ENCODE data around the gene NBAS. TPM values are rescaled to one million over a fixed set of nuclear protein-coding genes. Genes with fewer than 3 reads are reported as not detected.

Gene NBAS
- 60.2 TPM for total RNA-seq
- long read RNA-seq, full-length matches to known transcripts, result 2 of 10 reads
- long read RNA-seq, partial matches to known transcripts, result 6 of 10 reads
- long read RNA-seq, other reads (novel, unspliced or antisense), result 2 of 10 reads

- DNase-seq (ENCODE audit: missing footprints) (peak; percentile 88), ATAC-seq (peak; percentile 96)
- intact Hi-C loops (cut with DNase I), result no loop called here
Measured at GRCh38 chr2:15560988-15561573, at the start of gene NBAS. Gene NBAS, minus strand, starts transcription at chr2:15561334. Its CDS starts 30 bp downstream, at chr2:15561304.

GRCh38 chr2:15610430-15610952, 49.4 kb upstream of the NBAS start:
- intact Hi-C loops (cut with DNase I), result no loop called here
- no peak for DNase-seq (ENCODE audit: missing footprints)
- ATAC-seq, result no peak

GRCh38 chr2:15609341-15610042, 48.4 kb upstream of the NBAS start:
- no peak for ATAC-seq
- intact Hi-C loops (cut with DNase I), result no loop called here
- no peak for DNase-seq (ENCODE audit: missing footprints)

GRCh38 chr2:15608392-15608761, 47.2 kb upstream of the NBAS start:
- ATAC-seq (no peak), DNase-seq (ENCODE audit: missing footprints) (no peak)
- intact Hi-C loops (cut with DNase I), result no loop called here

GRCh38 chr2:15607709-15608391, 46.7 kb upstream of the NBAS start:
- intact Hi-C loops (cut with DNase I), result no loop called here
- no peak for ATAC-seq
- DNase-seq (ENCODE audit: missing footprints), result no peak

- intact Hi-C loops (cut with DNase I), result no loop called here
- DNase-seq (ENCODE audit: missing footprints) (no peak), ATAC-seq (no peak)
Measured at GRCh38 chr2:15606481-15607441, 45.6 kb upstream of the NBAS start.

- intact Hi-C loops (cut with DNase I), result no loop called here
- DNase-seq (ENCODE audit: missing footprints) (no peak), ATAC-seq (no peak)
Measured at GRCh38 chr2:15605721-15606120, 44.6 kb upstream of the NBAS start.

- no peak for DNase-seq (ENCODE audit: missing footprints)
- intact Hi-C loops (cut with DNase I), result no loop called here
- no peak for ATAC-seq
Measured at GRCh38 chr2:15603948-15604347, 42.8 kb upstream of the NBAS start.

GRCh38 chr2:15603044-15603765, 42.1 kb upstream of the NBAS start:
- DNase-seq (ENCODE audit: missing footprints), result no peak
- no peak for ATAC-seq
- intact Hi-C loops (cut with DNase I), result no loop called here

- ATAC-seq (no peak), DNase-seq (ENCODE audit: missing footprints) (no peak)
- intact Hi-C loops (cut with DNase I), result no loop called here
Measured at GRCh38 chr2:15602393-15602792, 41.3 kb upstream of the NBAS start.

- no peak for ATAC-seq
- intact Hi-C loops (cut with DNase I), result no loop called here
- DNase-seq (ENCODE audit: missing footprints), result no peak
Measured at GRCh38 chr2:15601681-15602080, 40.5 kb upstream of the NBAS start.

GRCh38 chr2:15599994-15600393, 38.9 kb upstream of the NBAS start:
- ATAC-seq (no peak), DNase-seq (ENCODE audit: missing footprints) (no peak)
- intact Hi-C loops (cut with DNase I), result no loop called here

GRCh38 chr2:15596968-15597367, 35.8 kb upstream of the NBAS start:
- intact Hi-C loops (cut with DNase I), result no loop called here
- DNase-seq (ENCODE audit: missing footprints) (no peak), ATAC-seq (no peak)

- ATAC-seq, result no peak
- intact Hi-C loops (cut with DNase I), result no loop called here
Measured at GRCh38 chr2:15596350-15596749, 35.2 kb upstream of the NBAS start.

GRCh38 chr2:15595936-15596335, 34.8 kb upstream of the NBAS start:
- intact Hi-C loops (cut with DNase I), result no loop called here
- DNase-seq (ENCODE audit: missing footprints), result no peak
- ATAC-seq, result no peak

More at GRCh38 chr2:15596350-15596749, 35.2 kb upstream of the NBAS start:
- DNase-seq (ENCODE audit: missing footprints), result no peak

GRCh38 chr2:15595342-15595905, 34.3 kb upstream of the NBAS start:
- intact Hi-C loops (cut with DNase I), result no loop called here
- no peak for DNase-seq (ENCODE audit: missing footprints)
- ATAC-seq, result no peak

All from Right ventricle myocardium inferior (tissue), 1 donor.